Measurements from ENCODE around the gene MCF2L2. TPM values are rescaled to one million over a fixed set of nuclear protein-coding genes. Genes with fewer than 3 reads are reported as not detected.

The MCF2L2 gene
- total RNA-seq, 4 donors from 2014 or later, result 0.59 to 4.1 (median 1.7) TPM

DNA sequence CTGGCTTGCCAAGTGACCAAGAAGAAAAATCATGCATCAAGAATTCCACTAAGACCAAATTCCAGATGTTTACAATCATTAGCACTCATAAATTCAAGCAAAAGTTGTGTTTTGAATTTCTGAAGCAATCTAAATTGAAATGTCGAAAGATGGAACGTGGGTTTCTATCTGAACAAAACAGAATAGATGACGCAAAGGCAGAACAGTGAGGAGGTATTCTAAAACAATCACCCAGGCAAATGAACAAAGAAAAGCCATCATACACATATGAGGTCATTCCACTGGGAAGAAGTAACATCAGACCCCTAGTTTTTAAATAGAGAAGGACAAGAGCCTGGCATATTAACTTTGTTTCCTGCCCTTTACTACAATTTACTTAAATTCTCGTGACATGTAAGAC lies 58.0 kb downstream of the MCF2L2 start:
- TF ChIP-seq POLR2A (IDR thresholded peaks at IDR 0.05) (no peak), CTCF (IDR thresholded peaks at IDR 0.05) (no peak)
- H3K27ac ChIP-seq, result no peak overlapping the region
- no peaks in the 10 kb centered on the region for H3K9me3 ChIP-seq
- H3K36me3 ChIP-seq, result no peaks in the 10 kb centered on the region
- H3K4me3 ChIP-seq, result no peak overlapping the region
- DNase-seq, result no peak
- H3K27me3 ChIP-seq, result no peaks in the 10 kb centered on the region
- H3K4me1 ChIP-seq, result no peaks in the 10 kb centered on the region
- intact Hi-C loops (cut with DNase I; ENCODE audit: low total_unique reads), result no loop called here

- H3K4me3 ChIP-seq, result no peak overlapping the region
- TF ChIP-seq POLR2A (IDR thresholded peaks at IDR 0.05) (no peak), CTCF (IDR thresholded peaks at IDR 0.05) (no peak)
- intact Hi-C loops (cut with DNase I; ENCODE audit: low total_unique reads), result no loop called here
- H3K27ac ChIP-seq, result no peak overlapping the region
- no peak for DNase-seq
- no peaks in the 10 kb centered on the region for H3K4me1 ChIP-seq
- no peaks in the 10 kb centered on the region for H3K36me3 ChIP-seq
- no peaks in the 10 kb centered on the region for H3K9me3 ChIP-seq
- no peaks in the 10 kb centered on the region for H3K27me3 ChIP-seq
These were observed 58.8 kb downstream of the MCF2L2 start for GRCh38 chr3:183369627-183370026.

DNA sequence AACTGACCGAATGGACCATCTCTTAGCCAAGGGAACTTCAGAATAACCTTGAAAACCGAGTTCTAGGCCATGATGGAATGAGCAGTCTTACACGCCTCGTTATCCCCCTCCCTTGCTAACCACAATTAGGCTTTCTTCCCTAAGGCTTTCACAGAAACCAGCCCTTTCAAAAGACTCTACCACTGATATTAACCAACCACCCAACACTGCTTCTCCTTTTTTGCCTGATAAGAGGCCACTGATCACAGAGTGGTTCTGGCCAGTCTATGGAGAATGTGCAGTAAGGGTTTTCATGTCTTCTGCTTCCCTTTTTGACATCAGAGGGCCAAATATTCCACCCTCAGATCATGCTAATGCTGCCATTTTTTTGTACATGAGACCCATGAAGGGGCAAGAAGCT lies 59.3 kb downstream of the MCF2L2 start:
- H3K4me1 ChIP-seq, result no peaks in the 10 kb centered on the region
- no peak overlapping the region for H3K27ac ChIP-seq
- no peak for TF ChIP-seq CTCF (IDR thresholded peaks at IDR 0.05)
- no peak for TF ChIP-seq POLR2A (IDR thresholded peaks at IDR 0.05)
- no peak for DNase-seq
- no peaks in the 10 kb centered on the region for H3K27me3 ChIP-seq
- no peaks in the 10 kb centered on the region for H3K36me3 ChIP-seq
- intact Hi-C loops (cut with DNase I; ENCODE audit: low total_unique reads), result no loop called here
- H3K4me3 ChIP-seq, result no peak overlapping the region
- H3K9me3 ChIP-seq, result no peaks in the 10 kb centered on the region

DNA sequence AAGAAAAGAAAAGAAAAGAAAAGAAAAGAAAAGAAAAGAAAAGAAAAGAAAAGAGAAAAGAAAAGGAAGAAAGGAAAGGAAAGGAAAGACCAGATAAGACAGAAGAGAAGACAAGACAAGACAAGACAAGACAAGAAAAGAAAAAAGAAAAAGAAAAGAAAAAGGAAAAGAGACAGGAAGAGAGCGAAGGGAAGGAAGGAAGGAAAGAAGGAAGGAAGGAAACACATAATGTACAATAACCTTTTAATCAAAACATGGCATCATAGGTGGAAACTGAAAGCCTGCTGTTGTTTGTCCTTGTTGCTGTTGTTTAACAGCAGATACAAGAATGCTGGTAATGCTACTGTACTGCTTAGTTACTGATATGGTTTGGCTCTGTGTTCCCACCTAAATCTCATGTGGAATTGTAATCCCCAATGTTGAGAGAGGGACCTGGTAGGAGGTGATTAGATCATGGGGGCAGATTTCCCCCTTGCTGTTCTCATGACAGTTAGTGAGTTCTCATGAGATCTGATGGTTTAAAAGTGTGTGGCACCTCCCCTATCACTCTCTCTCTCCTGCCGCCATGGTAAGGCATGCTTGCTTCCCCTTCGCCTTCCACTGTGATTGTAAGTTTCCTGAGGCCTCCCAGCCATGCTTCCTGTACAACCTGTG lies 67.3 kb downstream of the MCF2L2 start:
- DNase-seq, result no peak
- H3K27me3 ChIP-seq, result no peaks in the 10 kb centered on the region
- no peaks in the 10 kb centered on the region for H3K36me3 ChIP-seq
- H3K27ac ChIP-seq, result no peak overlapping the region
- H3K9me3 ChIP-seq, result no peaks in the 10 kb centered on the region
- no peak for TF ChIP-seq POLR2A (IDR thresholded peaks at IDR 0.05)
- no peak for TF ChIP-seq CTCF (IDR thresholded peaks at IDR 0.05)
- no peak overlapping the region for H3K4me3 ChIP-seq
- intact Hi-C loops (cut with DNase I; ENCODE audit: low total_unique reads), result no loop called here
- no peaks in the 10 kb centered on the region for H3K4me1 ChIP-seq

GRCh38 chr3:183359036-183359435 lies 69.4 kb downstream of the MCF2L2 start:
- H3K27ac ChIP-seq, result no peak overlapping the region
- TF ChIP-seq POLR2A (IDR thresholded peaks at IDR 0.05) (no peak), CTCF (IDR thresholded peaks at IDR 0.05) (no peak)
- no peaks in the 10 kb centered on the region for H3K27me3 ChIP-seq
- H3K36me3 ChIP-seq, result no peaks in the 10 kb centered on the region
- no peak overlapping the region for H3K4me3 ChIP-seq
- intact Hi-C loops (cut with DNase I; ENCODE audit: low total_unique reads), result no loop called here
- no peaks in the 10 kb centered on the region for H3K9me3 ChIP-seq
- DNase-seq, result no peak
- no peaks in the 10 kb centered on the region for H3K4me1 ChIP-seq

Data from uterus (tissue), 4 donors.